G401.6 (cell line): Measurements from ENCODE around the gene MICAL3.

Source experiments
- FAIRE-seq: peaks from 2 replicates; lab custom pipeline; 2012; peaks lifted over from hg19 to GRCh38; lab: Jason Lieb, UNC

MICAL3 gene

DNA sequence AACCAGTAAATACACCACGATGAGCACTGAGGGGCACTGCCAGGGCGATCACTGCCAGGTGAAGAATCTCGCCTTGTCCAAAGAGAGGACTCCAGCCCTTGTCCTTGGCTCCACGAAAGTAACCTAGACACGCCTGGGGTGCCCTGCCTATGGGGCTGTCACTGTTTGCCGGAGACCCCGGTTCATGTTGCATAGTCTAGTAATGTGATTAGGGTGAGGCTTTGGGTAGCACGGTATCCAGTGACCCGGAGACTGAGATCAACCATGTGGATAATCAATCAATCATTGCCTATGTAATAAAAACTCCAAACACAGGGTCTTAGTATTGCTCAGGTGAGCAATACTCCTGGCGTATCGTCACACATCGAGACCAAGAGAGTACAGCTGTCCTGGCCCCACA lies 190.9 kb downstream of the MICAL3 start:
- FAIRE-seq, result no peak

DNA sequence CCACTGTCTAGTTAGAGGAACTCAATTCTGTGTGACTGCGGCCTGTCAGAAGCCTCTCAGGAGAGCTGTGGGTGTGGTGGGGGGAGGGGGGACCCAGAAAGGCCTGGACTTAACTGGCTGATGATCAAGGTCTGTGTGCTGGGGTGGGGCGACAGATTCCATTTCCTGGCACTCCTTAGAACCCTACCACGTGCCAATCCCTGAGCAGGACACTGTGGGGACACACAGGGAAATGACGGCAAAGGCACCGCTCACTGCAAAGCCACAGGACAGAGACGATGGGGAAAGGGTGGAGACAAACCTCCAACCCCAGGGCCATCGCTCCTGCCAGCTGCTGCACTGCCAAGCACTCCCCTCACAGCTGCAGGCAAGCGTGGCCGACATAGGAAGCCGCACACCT lies 191.7 kb downstream of the MICAL3 start:
- no peak for FAIRE-seq

DNA sequence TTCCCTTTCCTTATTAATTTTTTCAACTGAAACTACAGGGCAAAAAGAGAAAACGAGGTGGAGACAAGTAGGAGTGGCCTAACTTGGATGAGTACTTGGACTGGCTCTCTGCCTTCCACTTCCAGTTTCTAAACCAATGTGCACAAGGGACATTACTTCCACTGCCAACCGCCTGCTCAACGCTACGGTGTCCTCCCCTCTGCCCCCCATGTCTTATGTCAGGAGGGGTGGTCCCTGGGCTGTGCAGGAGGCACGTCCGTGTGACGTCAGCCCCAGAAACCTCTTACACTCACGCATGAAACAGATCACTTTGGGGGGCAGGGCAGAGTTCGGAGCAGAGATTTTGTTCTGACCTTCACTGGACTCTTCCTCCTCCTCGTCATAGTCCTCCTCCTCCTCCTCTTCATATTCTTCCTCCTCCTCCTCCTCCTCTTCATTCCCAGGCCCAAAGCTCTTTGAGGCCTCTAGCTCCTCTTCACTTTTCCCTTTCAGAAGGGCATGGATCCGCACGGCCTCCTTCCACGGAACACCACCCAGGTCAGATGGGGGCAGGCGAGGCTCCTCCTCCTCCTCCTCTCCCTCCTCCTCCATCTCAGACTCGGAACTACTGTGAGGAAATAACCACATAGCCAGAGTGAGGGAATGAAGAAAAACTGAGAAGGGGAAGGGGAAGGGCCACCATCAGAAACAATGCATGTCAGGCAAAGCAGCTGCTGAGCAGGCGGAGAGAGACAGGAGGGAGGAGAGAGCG lies 192.7 kb downstream of the MICAL3 start:
- no peak for FAIRE-seq

DNA sequence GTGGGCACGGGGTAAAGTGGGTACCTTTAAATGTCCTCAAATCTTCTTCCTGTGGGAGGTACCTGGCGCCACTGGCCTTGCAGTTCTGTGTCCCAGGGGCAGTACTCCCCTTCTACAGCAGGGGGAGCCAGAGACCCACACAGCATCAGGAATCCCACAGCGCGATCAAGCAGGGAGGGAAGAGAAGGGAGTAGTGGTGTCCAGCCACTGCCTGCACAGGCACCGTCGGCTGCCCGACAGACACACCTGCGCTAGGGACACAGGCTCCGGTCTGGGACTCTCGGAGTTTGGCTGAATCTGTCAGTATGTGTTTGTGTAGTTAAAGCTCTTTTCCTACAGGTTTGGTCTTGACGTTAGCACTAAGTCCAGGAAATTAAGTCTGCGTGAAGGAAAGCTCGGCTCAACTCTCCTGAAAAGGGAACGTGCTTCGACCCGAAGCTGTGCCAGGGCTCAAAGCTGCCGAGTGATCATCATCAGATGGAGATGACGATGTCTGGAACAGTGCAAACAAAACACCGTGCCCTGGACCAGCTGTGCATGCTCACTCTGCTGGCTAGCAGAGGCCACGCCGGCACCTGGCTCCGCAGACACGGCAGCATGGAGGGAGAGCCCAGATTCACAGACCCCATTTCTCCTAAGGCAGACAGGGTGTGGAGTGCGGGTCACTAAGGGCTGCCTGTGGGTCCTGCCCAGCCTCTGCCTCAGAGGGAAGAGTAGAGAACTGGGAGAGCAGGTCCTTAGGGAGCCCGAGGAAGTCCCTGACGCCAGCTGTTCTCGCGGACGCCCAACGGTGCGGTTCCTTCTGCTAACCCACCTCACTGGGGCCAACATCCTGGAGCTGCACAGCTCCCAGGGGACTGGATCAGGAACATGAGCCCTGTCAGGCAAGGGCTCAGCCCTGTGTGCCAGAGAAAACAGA lies 194.1 kb downstream of the MICAL3 start:
- peak; percentile 65 for FAIRE-seq

DNA sequence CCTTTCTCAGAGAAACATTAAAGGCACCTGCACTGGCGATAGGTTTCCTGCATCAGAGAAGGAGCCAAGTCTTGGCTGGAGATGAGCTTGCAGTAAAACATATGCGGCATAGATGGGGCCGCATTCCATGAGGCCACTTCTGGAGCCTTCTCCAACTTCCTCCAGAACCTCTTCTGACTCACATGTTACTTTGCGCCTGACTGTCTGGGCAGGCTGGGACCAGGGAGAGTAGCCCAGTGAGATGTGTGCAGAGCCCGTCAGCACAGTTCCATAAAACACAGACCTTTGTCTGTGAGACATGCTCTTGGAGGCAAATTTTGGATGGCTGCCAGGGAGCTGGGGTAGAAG lies 194.7 kb downstream of the MICAL3 start:
- no peak for FAIRE-seq

DNA sequence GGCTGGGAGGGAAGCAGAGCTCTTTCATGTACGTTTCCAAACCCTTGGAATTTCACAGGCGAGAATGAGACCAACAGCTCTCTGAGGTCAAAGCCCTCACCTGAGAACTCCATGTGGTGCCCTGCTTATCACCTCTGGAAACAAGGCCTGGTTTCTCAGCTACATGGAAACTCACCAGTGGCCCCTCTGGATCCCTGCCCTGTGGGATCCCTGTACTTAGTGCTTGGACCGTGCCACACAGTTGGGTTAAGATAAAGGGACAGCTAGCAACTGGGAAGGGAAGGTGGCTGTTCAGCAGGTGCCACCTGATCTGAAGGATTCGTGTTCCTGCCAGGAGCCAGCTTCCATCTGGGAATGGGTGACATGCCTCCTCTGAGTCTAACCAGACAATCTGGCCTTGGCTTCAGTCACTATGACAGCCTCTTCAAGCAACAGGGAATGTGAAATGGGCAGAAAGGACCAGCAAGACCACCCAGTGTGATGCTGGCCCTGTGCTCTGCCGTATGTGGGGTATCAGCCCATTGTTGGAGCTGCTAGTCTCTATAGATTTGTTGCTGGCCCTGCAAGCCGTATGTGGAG lies 195.8 kb downstream of the MICAL3 start:
- no peak for FAIRE-seq

DNA sequence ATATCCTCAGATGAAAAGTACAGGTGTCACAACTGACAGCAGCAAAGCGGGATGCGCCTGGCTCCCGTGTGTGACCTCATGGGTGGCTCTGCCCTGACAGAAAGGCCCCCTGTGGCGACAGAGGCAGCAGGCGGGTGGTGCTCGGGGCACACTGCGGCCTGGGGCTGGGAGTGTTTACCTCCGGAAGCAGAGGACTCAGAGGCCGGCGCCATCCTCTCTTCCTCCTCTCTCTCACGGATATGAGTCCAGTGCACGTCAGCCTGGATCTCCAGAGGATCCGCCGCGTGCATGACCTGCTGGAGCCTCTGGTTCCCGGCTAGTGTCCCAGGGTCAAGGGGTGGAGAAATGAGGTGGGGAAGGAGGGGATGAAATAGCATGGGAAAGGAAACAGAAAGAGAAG lies 196.9 kb downstream of the MICAL3 start:
- no peak for FAIRE-seq

DNA sequence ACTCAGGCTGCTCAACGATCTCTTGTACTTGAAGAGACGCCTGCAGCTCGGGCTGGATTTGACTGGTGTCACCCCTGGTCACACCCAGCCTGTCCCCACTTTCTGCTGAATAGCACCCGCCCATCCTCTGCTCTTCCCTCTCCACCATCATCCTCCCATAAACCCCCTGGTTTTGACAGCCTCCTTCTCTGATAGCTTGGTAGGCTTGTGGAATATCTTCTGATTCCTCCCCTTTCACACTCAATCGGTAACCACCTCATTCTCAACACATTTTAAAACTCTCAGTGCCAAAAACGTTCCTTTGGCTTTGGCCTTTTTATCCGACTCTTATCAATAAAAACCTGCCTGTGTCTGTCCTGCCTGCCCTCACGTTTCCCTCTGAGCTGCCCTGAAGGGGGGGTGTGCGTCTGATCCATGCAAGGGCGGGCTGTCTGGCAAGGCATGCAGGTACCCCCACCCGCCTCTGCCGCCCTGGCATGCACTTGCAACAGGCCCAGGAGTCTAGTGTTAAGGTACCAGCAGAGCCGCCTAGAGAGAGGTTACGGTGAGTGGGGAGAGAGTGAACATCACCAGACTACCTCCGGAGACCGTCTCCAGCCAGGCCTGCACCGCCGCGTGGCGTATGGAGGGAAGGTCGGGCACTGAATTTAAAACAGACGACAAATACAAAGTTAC lies 198.3 kb downstream of the MICAL3 start:
- FAIRE-seq, result no peak

DNA sequence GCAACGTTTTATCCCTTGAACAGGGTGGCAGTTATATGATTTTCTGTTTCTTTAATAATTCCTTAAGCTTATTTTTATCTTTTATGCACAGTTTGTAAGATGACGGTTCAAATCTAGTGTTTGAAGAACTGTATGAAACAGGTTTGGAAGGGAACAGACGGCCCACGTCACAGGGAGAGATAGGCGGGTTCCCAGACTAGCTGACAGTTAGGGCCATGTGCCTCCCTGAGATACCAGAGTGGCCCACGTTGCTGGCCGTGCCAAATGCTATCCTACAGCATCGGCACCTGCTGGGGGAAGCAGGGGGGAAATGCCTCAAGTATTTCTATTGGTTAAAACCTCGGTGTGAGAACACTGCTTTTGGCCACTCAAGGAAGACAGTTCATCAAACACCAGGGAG lies 199.9 kb downstream of the MICAL3 start:
- no peak for FAIRE-seq

DNA sequence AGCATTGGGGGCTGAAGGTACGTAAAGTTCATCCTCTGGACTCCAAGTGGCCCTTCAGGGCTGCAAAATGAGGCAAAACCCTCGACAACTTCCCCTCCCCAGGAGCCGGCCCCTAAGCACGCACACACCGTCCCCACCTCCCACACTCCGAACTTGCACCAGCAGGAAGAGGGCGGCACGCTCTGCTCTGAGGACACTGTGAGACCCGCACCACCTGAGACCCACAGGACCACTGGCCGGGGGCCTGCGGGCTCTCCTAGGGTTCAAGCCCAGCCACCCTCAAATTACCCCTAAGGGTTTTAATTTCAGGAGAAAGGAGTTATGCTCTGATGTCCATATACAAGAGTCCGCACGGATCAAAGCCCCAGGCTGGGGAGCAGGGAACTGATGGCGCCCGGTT lies 200.4 kb downstream of the MICAL3 start:
- no peak for FAIRE-seq

DNA sequence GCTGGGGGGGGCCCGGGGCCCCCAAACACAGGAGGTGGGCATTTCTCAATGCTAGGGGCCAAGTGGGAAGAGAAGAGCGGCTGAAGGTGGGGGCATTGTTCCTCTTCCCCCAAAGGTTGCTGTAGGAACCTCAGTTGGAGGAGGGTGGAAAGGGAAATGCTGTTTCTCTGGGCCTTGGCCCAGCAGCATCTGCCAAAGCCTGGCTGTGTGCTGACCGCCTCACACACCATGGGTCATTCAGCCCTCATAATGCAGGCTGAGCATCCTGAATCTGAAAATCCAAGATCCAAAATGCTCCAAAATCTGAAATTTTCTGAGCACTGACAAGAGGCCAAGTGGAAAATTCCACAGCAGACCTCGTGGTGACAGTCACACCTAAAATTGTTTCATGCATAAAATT lies 201.1 kb downstream of the MICAL3 start:
- no peak for FAIRE-seq

DNA sequence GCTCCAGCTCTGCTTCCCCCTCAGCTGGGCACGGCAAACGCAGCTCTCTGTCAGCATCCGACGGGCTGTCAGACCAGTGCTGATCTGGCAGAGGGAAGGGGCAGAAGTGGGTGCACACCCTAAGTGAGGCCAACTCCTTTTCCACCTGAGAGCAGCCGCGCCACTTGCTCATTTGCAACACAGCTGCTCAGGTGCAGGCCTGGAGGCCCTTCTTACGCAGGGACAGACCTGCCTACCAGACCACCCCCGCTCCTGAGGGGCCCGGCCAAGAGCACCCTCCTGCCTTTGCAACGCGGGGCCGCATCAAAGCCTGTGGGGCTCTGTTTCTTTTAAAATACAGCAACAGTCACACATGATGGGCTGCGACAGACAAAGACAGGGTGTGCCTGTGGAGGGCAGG lies 202.3 kb downstream of the MICAL3 start:
- no peak for FAIRE-seq

DNA sequence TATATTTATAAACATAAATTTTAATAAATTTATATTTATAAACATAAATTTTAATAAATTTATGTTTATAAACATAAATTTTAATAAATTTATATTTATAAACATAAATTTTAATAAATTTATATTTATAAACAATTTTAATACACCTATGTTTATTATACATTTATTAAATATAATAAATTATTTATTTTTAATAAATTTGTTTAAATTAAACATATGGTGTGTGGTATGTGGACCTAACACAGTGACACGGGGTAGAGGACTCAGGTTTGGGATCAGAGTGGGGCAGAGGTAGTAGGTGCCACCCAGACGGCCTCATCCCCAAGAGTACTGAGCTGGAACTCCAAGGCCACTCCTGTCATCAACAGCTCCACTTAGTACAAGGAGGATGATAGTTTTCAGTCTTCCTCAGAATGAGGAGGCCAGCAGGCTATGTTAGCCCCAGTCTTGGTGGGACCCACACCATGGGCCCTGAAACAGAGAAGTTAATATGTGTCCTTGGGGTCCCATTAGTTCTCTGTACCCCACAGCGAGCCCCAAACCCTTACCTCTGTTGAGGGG lies 203.4 kb downstream of the MICAL3 start:
- FAIRE-seq, result peak; percentile 100

DNA sequence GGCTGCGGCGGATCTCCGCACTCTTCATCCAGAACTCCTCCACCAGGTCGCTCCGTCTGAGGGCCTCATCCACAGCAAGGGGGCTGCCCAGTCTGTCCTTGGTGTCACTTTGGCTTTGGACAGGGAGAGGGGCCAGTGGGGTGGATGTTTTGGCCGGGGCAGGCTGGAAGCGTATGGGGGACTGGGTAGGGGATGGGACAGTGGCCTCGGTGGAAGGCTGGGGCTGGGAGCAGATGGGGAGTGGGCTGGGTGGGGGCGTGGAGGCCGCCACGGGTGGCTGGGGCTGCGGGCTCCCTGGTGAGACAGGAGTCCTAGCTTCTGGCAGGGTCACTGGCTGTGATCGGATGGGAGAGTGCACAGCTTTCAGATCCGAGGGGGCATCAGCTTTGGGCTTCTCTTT lies 205.7 kb downstream of the MICAL3 start:
- FAIRE-seq, result no peak

DNA sequence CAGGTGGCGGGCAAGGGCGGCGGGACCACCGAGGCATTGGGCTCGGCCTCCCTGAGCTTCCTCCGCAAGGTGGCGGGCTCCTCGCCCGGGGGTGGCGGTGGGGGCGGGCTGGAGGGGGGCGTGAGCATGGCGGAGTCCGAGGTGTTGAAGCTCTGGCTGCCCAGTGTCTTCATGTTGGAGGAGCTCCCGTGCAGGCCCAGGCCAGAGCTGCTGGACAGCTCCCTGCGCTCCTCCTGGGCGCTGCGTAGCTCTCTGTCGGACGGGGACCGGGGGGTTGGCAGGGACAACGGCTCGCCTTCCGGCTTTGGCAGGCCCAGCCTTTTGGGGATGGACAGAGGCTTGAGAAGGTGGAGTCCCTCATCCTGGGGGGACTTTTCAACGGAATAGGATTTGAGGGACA lies 206.2 kb downstream of the MICAL3 start:
- no peak for FAIRE-seq

DNA sequence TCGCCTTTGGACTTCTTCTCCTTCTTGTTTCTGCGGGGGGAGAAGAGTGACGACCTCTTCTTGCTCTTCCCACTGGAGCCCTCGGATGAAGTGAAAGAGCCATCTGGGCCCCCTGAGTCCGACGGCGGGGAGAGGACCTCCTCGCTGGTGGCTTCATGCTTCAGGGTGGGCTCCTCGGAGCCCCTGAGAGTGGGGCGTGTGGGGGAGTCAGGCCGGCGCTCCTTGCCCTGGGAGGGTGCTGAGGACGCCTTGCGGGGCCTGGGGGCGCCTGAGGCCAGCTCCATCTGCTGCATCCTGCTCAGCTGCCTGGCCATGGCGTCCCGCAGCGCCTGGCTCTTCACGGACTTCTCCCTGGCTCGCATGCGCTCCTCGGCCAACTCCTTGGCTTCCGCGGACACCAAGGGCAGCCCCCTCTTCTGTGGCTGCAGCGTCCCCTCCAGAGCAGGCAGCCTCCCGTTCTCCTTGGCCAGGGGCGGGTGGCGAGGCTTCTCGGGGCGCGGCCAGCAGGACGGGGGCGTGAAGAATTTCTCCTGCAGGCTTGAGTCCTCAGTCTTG lies 206.8 kb downstream of the MICAL3 start:
- FAIRE-seq, result no peak

DNA sequence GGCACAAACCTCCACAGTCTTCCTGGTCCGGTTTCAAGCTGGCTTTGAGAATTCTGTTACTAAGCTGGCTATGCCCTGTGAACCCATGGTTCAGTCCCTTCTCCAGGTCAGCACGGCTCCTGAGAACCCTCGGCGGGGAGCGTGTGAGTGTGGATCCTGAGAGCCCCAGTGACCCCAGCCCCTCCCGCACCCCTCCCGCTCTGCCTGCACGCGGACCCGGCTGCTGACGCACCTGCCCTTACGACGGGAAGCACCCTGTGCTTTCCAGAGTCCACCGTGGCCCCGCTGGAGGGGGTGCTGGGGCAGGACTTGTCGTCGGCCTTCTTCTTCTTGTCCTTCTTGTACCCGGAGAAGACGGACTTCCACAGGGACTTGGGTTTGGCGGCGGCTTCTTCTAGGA lies 207.3 kb downstream of the MICAL3 start:
- no peak for FAIRE-seq

DNA sequence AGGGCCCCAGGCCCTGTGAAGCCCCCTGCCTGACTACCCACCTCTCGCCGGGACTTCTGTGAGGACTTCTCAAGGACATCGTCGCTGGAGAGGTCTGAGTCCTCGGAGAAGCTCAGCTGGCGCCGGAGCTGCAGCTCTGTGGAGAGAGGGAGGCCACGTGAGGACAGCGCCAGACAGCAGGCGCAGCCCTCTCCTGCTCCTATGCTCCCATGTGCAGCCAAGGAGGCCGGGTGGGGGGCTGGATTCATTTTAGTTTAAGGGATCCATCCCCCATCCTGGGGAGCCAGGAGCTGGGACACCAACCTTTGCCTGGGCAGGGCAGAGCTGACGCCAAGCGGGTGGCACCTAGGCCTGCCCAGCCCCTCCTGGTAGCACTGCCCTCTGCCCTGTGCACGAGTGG lies 207.7 kb downstream of the MICAL3 start:
- FAIRE-seq, result no peak

DNA sequence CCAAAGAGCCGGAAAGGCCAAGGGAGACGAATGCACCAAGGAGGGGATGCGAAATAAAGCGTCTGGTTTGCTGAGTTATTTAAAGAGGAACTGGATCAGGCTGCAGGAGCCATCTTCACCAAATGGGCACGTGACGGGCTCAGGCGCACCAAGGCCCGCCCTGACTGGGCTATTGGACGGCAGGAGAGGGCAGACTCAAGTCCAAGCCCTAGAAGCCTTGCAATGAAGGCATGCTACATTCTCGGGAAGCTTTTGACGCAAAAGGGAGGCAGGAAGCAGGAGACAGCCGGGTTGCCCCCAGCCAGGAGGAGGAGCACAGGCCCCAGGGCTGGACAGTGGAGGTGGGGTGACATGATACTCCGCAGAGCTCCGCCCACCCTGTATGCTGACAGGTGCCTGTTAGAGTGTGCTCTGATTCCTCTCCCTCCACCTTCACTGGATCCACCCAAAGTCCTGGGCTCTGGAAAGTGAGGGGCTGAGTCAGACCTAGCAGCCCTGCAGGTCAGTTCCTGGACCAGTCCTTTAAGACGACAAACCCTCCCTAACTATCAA lies 208.6 kb downstream of the MICAL3 start:
- no peak for FAIRE-seq

DNA sequence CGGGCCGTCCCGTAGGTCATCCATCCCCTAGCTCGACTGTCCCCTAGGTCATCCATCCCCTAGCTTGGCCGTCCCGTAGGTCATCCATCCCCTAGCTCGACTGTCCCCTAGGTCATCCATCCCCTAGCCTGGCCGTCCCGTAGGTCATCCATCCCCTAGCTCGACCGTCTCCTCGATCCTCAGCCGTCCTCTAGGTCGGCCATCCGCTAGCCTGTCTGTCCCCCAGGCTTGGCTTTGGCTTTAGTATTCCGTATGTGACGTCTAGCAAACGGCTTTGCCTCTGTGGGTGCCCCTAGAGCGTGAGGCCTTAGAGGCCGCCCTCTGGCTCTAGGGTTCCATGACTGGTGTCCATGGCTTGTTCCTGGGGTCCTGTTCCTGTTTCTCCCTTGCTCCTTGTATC lies 209.5 kb downstream of the MICAL3 start:
- FAIRE-seq, result no peak

DNA sequence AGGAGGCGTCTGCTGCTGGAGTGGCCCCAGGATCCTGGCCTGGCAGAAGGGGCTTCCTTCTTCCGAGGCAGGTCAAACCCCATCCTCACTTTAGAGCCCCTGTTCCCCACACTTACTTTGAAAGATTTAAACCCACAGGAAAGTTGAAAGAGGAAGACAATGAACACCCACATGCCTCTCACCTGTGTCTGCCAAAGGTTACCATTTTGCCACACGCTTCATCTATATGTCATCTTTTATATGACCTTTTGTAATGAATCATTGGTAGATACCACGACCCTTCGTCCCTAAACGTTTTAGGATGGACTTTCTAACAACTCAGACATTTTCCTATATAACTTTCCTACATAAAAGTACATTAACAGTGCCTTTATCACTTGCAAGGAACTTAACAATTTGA lies 210.3 kb downstream of the MICAL3 start:
- no peak for FAIRE-seq

DNA sequence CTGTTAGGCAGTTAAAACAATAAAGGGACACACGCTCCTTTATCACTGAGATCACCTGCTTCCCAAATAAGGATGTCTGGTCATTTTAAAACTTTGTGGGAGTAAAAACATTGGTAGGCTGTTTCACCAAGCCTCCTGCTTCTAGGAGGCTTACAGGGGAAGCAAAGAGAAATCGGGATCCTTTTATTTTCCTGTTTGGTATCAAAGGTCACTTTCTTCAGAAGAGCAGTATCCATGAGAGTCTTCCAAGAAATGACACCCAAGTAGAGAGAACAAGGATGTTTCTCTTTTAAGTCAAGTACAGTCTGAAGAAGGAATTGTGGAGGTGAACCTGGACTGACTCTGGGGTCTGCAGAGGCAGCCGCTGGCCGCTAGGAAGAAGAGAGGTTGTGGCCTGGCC lies 213.2 kb downstream of the MICAL3 start:
- FAIRE-seq, result no peak
